ENCODE measurements around the gene SCD. TPM values are rescaled to one million over a fixed set of nuclear protein-coding genes. Genes with fewer than 3 reads are reported as not detected.

SCD gene
- total RNA-seq, 3 donors from 2014 or later = 72.8 to 461 (median 112) TPM

DNA sequence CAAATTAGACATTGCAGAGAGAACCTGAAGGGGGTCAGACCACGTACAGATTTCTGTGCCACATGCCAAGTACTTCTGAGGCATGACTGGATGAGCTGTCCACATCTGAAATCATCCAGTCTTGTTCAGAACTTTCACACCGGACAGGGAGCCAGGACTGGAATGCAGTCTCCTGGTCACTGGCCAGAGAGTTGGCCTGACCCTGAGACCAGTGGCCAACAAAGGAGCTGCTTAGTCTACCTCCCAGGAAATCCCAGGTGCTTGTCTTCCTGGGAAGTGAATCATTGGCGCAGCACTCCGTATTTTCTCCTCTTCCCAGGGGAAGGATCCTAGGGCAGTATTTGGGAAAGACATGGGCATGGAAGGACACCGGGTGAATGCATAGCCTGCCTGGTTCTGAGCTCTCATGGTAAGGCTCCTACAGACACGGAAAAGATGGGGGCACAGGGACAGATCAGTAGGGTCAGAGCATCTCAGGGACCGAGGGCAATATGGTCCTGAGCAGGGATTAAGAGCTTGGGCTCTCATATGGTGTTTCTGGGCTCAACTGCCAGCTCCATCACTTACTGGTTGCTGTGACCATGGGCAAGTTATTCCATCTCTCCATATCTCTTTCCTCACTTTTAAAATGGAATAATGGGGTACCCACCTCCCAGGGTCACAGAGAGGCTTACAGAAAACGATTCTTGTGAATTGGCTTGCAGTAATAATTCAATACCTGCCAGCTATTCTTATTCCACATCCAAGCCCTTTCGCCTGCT, 1.3 kb upstream of the SCD start:
- H3K27me3 ChIP-seq = no peaks in the 10 kb centered on the region
- intact Hi-C loops (cut with DNase I; ENCODE audit: low total_unique reads) = no loop called here
- peak overlapping the region; percentile 54 to 84 (median 71) for H3K4me3 ChIP-seq
- peak overlapping the region in 1 of 2 donors; percentile 67 for H3K27ac ChIP-seq
- DNase-seq (ENCODE audit: low spot score in 2 of 2) = no peak
- no peaks in the 10 kb centered on the region for H3K9me3 ChIP-seq
- TF ChIP-seq, protein P1, sequence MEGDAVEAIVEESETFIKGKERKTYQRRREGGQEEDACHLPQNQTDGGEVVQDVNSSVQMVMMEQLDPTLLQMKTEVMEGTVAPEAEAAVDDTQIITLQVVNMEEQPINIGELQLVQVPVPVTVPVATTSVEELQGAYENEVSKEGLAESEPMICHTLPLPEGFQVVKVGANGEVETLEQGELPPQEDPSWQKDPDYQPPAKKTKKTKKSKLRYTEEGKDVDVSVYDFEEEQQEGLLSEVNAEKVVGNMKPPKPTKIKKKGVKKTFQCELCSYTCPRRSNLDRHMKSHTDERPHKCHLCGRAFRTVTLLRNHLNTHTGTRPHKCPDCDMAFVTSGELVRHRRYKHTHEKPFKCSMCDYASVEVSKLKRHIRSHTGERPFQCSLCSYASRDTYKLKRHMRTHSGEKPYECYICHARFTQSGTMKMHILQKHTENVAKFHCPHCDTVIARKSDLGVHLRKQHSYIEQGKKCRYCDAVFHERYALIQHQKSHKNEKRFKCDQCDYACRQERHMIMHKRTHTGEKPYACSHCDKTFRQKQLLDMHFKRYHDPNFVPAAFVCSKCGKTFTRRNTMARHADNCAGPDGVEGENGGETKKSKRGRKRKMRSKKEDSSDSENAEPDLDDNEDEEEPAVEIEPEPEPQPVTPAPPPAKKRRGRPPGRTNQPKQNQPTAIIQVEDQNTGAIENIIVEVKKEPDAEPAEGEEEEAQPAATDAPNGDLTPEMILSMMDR (IDR thresholded peaks at IDR 0.05) = no peak
- TF ChIP-seq POLR2AphosphoS5 (IDR thresholded peaks at IDR 0.05) (no peak), POLR2A (IDR thresholded peaks at IDR 0.05) (no peak)
- H3K4me1 ChIP-seq = peaks cover 0 to 3% of the 10 kb centered on the region in 2 donors
- H3K36me3 ChIP-seq = no peaks in the 10 kb centered on the region

GRCh38 chr10:100346351-100346764, 675 bp upstream of the SCD start:
- DNase-seq (ENCODE audit: low spot score in 2 of 2) = no peak
- Histone ChIP-seq H3K4me1 (peaks cover 0 to 3% of the 10 kb centered on the region in 2 donors), H3K4me3 (peak overlapping the region; percentile 54 to 84 (median 71)), H3K27me3 (no peaks in the 10 kb centered on the region), H3K27ac (peak overlapping the region; percentile 4 to 67), H3K9me3 (no peaks in the 10 kb centered on the region), H3K36me3 (no peaks in the 10 kb centered on the region)
- intact Hi-C loops (cut with DNase I; ENCODE audit: low total_unique reads) = no loop called here
- no peak for TF ChIP-seq POLR2AphosphoS5 (IDR thresholded peaks at IDR 0.05)
- TF ChIP-seq, protein P1 (IDR thresholded peaks at IDR 0.05) = no peak
- TF ChIP-seq POLR2A (IDR thresholded peaks at IDR 0.05) = no peak

GRCh38 chr10:100347568-100348195, 649 bp downstream of the SCD start:
- intact Hi-C loops (cut with DNase I; ENCODE audit: low total_unique reads) = no loop called here

GRCh38 chr10:100348389-100348927, 1.4 kb downstream of the SCD start:
- DNase-seq (ENCODE audit: low spot score in 2 of 2) = no peak
- H3K4me3 ChIP-seq = peak overlapping the region in 2 of 3 donors; percentile 71 to 84
- H3K27me3 ChIP-seq = no peaks in the 10 kb centered on the region
- no peaks in the 10 kb centered on the region for H3K9me3 ChIP-seq
- no peaks in the 10 kb centered on the region for H3K36me3 ChIP-seq
- H3K27ac ChIP-seq = no peak overlapping the region
- TF ChIP-seq, protein P1 (IDR thresholded peaks at IDR 0.05) = no peak
- TF ChIP-seq POLR2AphosphoS5 (IDR thresholded peaks at IDR 0.05) (no peak), POLR2A (IDR thresholded peaks at IDR 0.05) (no peak)
- intact Hi-C loops (cut with DNase I; ENCODE audit: low total_unique reads) = no loop called here
- H3K4me1 ChIP-seq = peaks cover 0 to 3% of the 10 kb centered on the region in 2 donors

More at GRCh38 chr10:100347568-100348195, 649 bp downstream of the SCD start:
- Histone ChIP-seq H3K36me3 (no peaks in the 10 kb centered on the region), H3K9me3 (no peaks in the 10 kb centered on the region), H3K4me1 (peaks cover 0 to 3% of the 10 kb centered on the region in 2 donors), H3K27me3 (no peaks in the 10 kb centered on the region), H3K4me3 (peak overlapping the region; percentile 54 to 84 (median 71)), H3K27ac (peak overlapping the region in 1 of 2 donors; percentile 4)
- TF ChIP-seq POLR2A (IDR thresholded peaks at IDR 0.05) = no peak
- no peak for TF ChIP-seq POLR2AphosphoS5 (IDR thresholded peaks at IDR 0.05)
- TF ChIP-seq, protein P1 (IDR thresholded peaks at IDR 0.05) = no peak
- DNase-seq (ENCODE audit: low spot score in 2 of 2) = no peak

- no peak overlapping the region for H3K27ac ChIP-seq
- intact Hi-C loops (cut with DNase I; ENCODE audit: low total_unique reads) = no loop called here
- H3K9me3 ChIP-seq = no peaks in the 10 kb centered on the region
- no peaks in the 10 kb centered on the region for H3K27me3 ChIP-seq
- no peak overlapping the region for H3K4me3 ChIP-seq
- no peaks in the 10 kb centered on the region for H3K36me3 ChIP-seq
- peaks cover 0 to 3% of the 10 kb centered on the region in 2 donors for H3K4me1 ChIP-seq
- DNase-seq (ENCODE audit: low spot score in 2 of 2) = no peak
- TF ChIP-seq POLR2AphosphoS5 (IDR thresholded peaks at IDR 0.05) (no peak), POLR2A (IDR thresholded peaks at IDR 0.05) (no peak)
- TF ChIP-seq, protein P1 (IDR thresholded peaks at IDR 0.05) = no peak
Measured at GRCh38 chr10:100349087-100349486, 2.1 kb downstream of the SCD start.
